Measurements from ENCODE around the gene PI4KB. TPM values are rescaled to one million over a fixed set of nuclear protein-coding genes. Genes with fewer than 3 reads are reported as not detected.

PI4KB gene
- polyA plus RNA-seq: 10 to 100 TPM; 35.1 to 65.7 (median 57.9) TPM

- Mint-ChIP-seq H3K9me3 (no peaks in the 10 kb centered on the region), H3K27ac (peak within 1 kb of the TSS; percentile 96 to 99 (median 98)), H3K36me3 (peaks cover 0 to 7% (median 0%) of the 10 kb centered on the region in 3 donors), H3K4me3 (peak within 1 kb of the TSS; percentile 93 to 99 (median 93)), H3K27me3 (ENCODE audit: low read depth in 3 of 3) (peaks cover 2 to 12% (median 5%) of the 10 kb centered on the region in 3 donors), H3K4me1 (peaks cover 40 to 53% of the 10 kb centered on the region in 2 donors)
- peak; percentile 94 to 96 (median 95) for DNase-seq
These were observed at the start of gene PI4KB for GRCh38 chr1:151327223-151327902. TSS of gene PI4KB (minus strand) at chr1:151327416. CDS start at chr1:151316481, 10,935 bp downstream.

GRCh38 chr1:151373196-151373595, 46.0 kb upstream of the PI4KB start:
- Mint-ChIP-seq H3K36me3 (no peaks in the 10 kb centered on the region), H3K4me3 (no peak overlapping the region), H3K4me1 (no peaks in the 10 kb centered on the region), H3K9me3 (no peaks in the 10 kb centered on the region), H3K27me3 (ENCODE audit: low read depth in 3 of 3) (peaks cover 0 to 2% (median 1%) of the 10 kb centered on the region in 3 donors), H3K27ac (peak overlapping the region in 1 of 6 donors; percentile 27)
- DNase-seq: no peak

GRCh38 chr1:151372058-151372934, 45.1 kb upstream of the PI4KB start, which contains the start of gene SELENBP1:
TSS of gene SELENBP1 (minus strand) at chr1:151372705. CDS start at chr1:151372641, 64 bp downstream.
- Mint-ChIP-seq H3K36me3 (no peaks in the 10 kb centered on the region), H3K4me3 (no peak within 1 kb of the TSS), H3K4me1 (no peaks in the 10 kb centered on the region), H3K27ac (peak within 1 kb of the TSS in 1 of 6 donors; percentile 27), H3K9me3 (no peaks in the 10 kb centered on the region), H3K27me3 (ENCODE audit: low read depth in 3 of 3) (peaks cover 0 to 2% (median 1%) of the 10 kb centered on the region in 3 donors)
- no peak for DNase-seq

- no peak for DNase-seq
- H3K27ac Mint-ChIP-seq: no peak overlapping the region
- no peak overlapping the region for H3K4me3 Mint-ChIP-seq
- peaks cover 0 to 2% (median 0%) of the 10 kb centered on the region in 3 donors for H3K27me3 Mint-ChIP-seq (ENCODE audit: low read depth in 3 of 3)
- H3K36me3 Mint-ChIP-seq: no peaks in the 10 kb centered on the region
- no peaks in the 10 kb centered on the region for H3K9me3 Mint-ChIP-seq
- H3K4me1 Mint-ChIP-seq: no peaks in the 10 kb centered on the region
These were observed 44.3 kb upstream of the PI4KB start for GRCh38 chr1:151371370-151372057.

GRCh38 chr1:151370211-151370911, 43.1 kb upstream of the PI4KB start:
- Mint-ChIP-seq H3K36me3 (no peaks in the 10 kb centered on the region), H3K9me3 (no peaks in the 10 kb centered on the region), H3K4me3 (no peak overlapping the region), H3K27ac (no peak overlapping the region), H3K4me1 (no peaks in the 10 kb centered on the region), H3K27me3 (ENCODE audit: low read depth in 3 of 3) (peaks cover 0 to 2% (median 0%) of the 10 kb centered on the region in 3 donors)
- DNase-seq: no peak

- Mint-ChIP-seq H3K27ac (no peak overlapping the region), H3K9me3 (no peaks in the 10 kb centered on the region), H3K36me3 (no peaks in the 10 kb centered on the region), H3K4me1 (no peaks in the 10 kb centered on the region), H3K4me3 (no peak overlapping the region), H3K27me3 (ENCODE audit: low read depth in 3 of 3) (peaks cover 0 to 2% (median 0%) of the 10 kb centered on the region in 3 donors)
- DNase-seq: no peak
These were observed 42.4 kb upstream of the PI4KB start for GRCh38 chr1:151369621-151370048.

GRCh38 chr1:151369302-151369610, 42.0 kb upstream of the PI4KB start:
- H3K36me3 Mint-ChIP-seq: no peaks in the 10 kb centered on the region
- DNase-seq: no peak
- no peaks in the 10 kb centered on the region for H3K4me1 Mint-ChIP-seq
- H3K27me3 Mint-ChIP-seq (ENCODE audit: low read depth in 3 of 3): peaks cover 0 to 2% (median 0%) of the 10 kb centered on the region in 3 donors
- no peak overlapping the region for H3K27ac Mint-ChIP-seq
- no peaks in the 10 kb centered on the region for H3K9me3 Mint-ChIP-seq
- no peak overlapping the region for H3K4me3 Mint-ChIP-seq

- Mint-ChIP-seq H3K27me3 (ENCODE audit: low read depth in 3 of 3) (peaks cover 0 to 2% (median 0%) of the 10 kb centered on the region in 3 donors), H3K4me3 (no peak overlapping the region), H3K27ac (no peak overlapping the region), H3K36me3 (no peaks in the 10 kb centered on the region), H3K4me1 (no peaks in the 10 kb centered on the region), H3K9me3 (no peaks in the 10 kb centered on the region)
- no peak for DNase-seq
These were observed 41.4 kb upstream of the PI4KB start for GRCh38 chr1:151368393-151369301.

- DNase-seq: no peak
- Mint-ChIP-seq H3K27ac (no peak overlapping the region), H3K9me3 (no peaks in the 10 kb centered on the region), H3K4me3 (no peak overlapping the region), H3K4me1 (no peaks in the 10 kb centered on the region), H3K27me3 (ENCODE audit: low read depth in 3 of 3) (peaks cover 0 to 2% (median 0%) of the 10 kb centered on the region in 3 donors), H3K36me3 (no peaks in the 10 kb centered on the region)
These were observed 40.6 kb upstream of the PI4KB start for GRCh38 chr1:151367658-151368392.

- Mint-ChIP-seq H3K4me1 (no peaks in the 10 kb centered on the region), H3K9me3 (peaks cover 0 to 2% (median 0%) of the 10 kb centered on the region in 6 donors), H3K27ac (no peak overlapping the region), H3K4me3 (no peak overlapping the region), H3K27me3 (ENCODE audit: low read depth in 3 of 3) (peaks cover 0 to 3% (median 2%) of the 10 kb centered on the region in 3 donors), H3K36me3 (no peaks in the 10 kb centered on the region)
- no peak for DNase-seq
These were observed 37.8 kb upstream of the PI4KB start for GRCh38 chr1:151364996-151365395.

- peaks cover 0 to 3% (median 2%) of the 10 kb centered on the region in 3 donors for H3K27me3 Mint-ChIP-seq (ENCODE audit: low read depth in 3 of 3)
- peaks cover 0 to 2% (median 0%) of the 10 kb centered on the region in 6 donors for H3K9me3 Mint-ChIP-seq
- no peaks in the 10 kb centered on the region for H3K36me3 Mint-ChIP-seq
- H3K4me1 Mint-ChIP-seq: no peaks in the 10 kb centered on the region
- no peak overlapping the region for H3K27ac Mint-ChIP-seq
- no peak overlapping the region for H3K4me3 Mint-ChIP-seq
- no peak for DNase-seq
These were observed 35.3 kb upstream of the PI4KB start for GRCh38 chr1:151362308-151363155.

Data from immature natural killer cell (primary cell).